GM23248 (cell line): Measurements from ENCODE around the gene CDH19.

Source experiments
- EZH2 ChIP-seq: fragments of 200-600 bp; sonication (generic); IDR thresholded peaks from 2 replicates; pipeline ENCODE4 v1.6.1; 2018; ENCODE audit warnings: antibody characterized with exemption, mild to moderate bottlenecking; ENCODE audit not compliant: insufficient read depth, poor library complexity, severe bottlenecking
- EZH2phosphoT487 ChIP-seq: fragments of 200-600 bp; sonication (generic); IDR thresholded peaks from 2 replicates; pipeline ENCODE4 v1.6.1; 2018; ENCODE audit warnings: antibody characterized with exemption, moderate library complexity, mild to moderate bottlenecking, low read depth; ENCODE audit not compliant: insufficient read depth

GRCh38 chr18:66647671-66648070 is 43.8 kb upstream of the CDH19 start:
- TF ChIP-seq EZH2phosphoT487 (no peak), EZH2 (no peak)
